ENCODE data around the gene ULBP2. TPM values are rescaled to one million over a fixed set of nuclear protein-coding genes. Genes with fewer than 3 reads are reported as not detected.
A peak's percentile ranks its signal among the peaks of the same experiment; 100 is the strongest.
"Not testable (repeated sequence)": the region's sequence is repeated elsewhere in the genome, so short reads cannot be mapped to it uniquely, and the experiment has no call there.

Gene ULBP2
- total and polyA plus RNA-seq, 5 donors from 2014 or later: 0.13 to 9.7 TPM; not detected in 3

GRCh38 chr6:149934249-149935156 lies 7.3 kb upstream of the ULBP2 start:
- Mint-ChIP-seq H3K27ac (peak overlapping the region in 1 of 3 donors; percentile 65), H3K9me3 (peaks cover 0 to 2% (median 0%) of the 10 kb centered on the region in 7 donors), H3K4me3 (no peak overlapping the region), H3K36me3 (no peaks in the 10 kb centered on the region), H3K27me3 (peaks cover 90% of the 10 kb centered on the region), H3K4me1 (peaks cover 0 to 24% (median 9%) of the 10 kb centered on the region in 4 donors)
- Histone ChIP-seq H3K27me3 (ENCODE audit: control insufficient read depth, insufficient read depth, low read length) (peaks cover 55% of the 10 kb centered on the region), H3K27ac (ENCODE audit: insufficient read depth, low read length, poor library complexity, severe bottlenecking) (no peak overlapping the region), H3K36me3 (ENCODE audit: control insufficient read depth, insufficient read depth, low read length) (no peaks in the 10 kb centered on the region), H3K4me3 (ENCODE audit: low read depth, low read length) (no peak overlapping the region), H3K9me3 (ENCODE audit: control insufficient read depth in 2 of 2, low read length in 2 of 2) (no peaks in the 10 kb centered on the region), H3K4me1 (ENCODE audit: control insufficient read depth, insufficient read depth, low read length, poor library complexity, severe bottlenecking) (peaks cover 19% of the 10 kb centered on the region)
- ATAC-seq (ENCODE audit: low read depth in 2 of 2): peak; percentile 57 to 71
- DNase-seq: peak; percentile 53 to 79 (median 71)

GRCh38 chr6:149935246-149935645 lies 6.6 kb upstream of the ULBP2 start:
- H3K36me3 ChIP-seq (ENCODE audit: control insufficient read depth, insufficient read depth, low read length): no peaks in the 10 kb centered on the region
- H3K4me1 ChIP-seq (ENCODE audit: control insufficient read depth, insufficient read depth, low read length, poor library complexity, severe bottlenecking): peaks cover 19% of the 10 kb centered on the region
- no peak overlapping the region for H3K27ac Mint-ChIP-seq
- H3K4me3 ChIP-seq (ENCODE audit: low read depth, low read length): no peak overlapping the region
- H3K27me3 Mint-ChIP-seq: peaks cover 90% of the 10 kb centered on the region
- H3K4me3 Mint-ChIP-seq: no peak overlapping the region
- peaks cover 0 to 2% (median 0%) of the 10 kb centered on the region in 7 donors for H3K9me3 Mint-ChIP-seq
- H3K4me1 Mint-ChIP-seq: peaks cover 0 to 30% (median 13%) of the 10 kb centered on the region in 4 donors
- ATAC-seq (ENCODE audit: low read depth in 2 of 2): no peak
- H3K27ac ChIP-seq (ENCODE audit: insufficient read depth, low read length, poor library complexity, severe bottlenecking): no peak overlapping the region
- H3K36me3 Mint-ChIP-seq: no peaks in the 10 kb centered on the region
- no peaks in the 10 kb centered on the region for H3K9me3 ChIP-seq (ENCODE audit: control insufficient read depth in 2 of 2, low read length in 2 of 2)
- peaks cover 59% of the 10 kb centered on the region for H3K27me3 ChIP-seq (ENCODE audit: control insufficient read depth, insufficient read depth, low read length)
- no peak for DNase-seq

GRCh38 chr6:149935668-149936067 lies 6.1 kb upstream of the ULBP2 start:
- no peak for DNase-seq
- no peak for ATAC-seq (ENCODE audit: low read depth in 2 of 2)
- Mint-ChIP-seq H3K27ac (no peak overlapping the region), H3K36me3 (no peaks in the 10 kb centered on the region), H3K4me1 (peaks cover 0 to 34% (median 13%) of the 10 kb centered on the region in 4 donors), H3K27me3 (peaks cover 90% of the 10 kb centered on the region), H3K9me3 (peaks cover 0 to 2% (median 0%) of the 10 kb centered on the region in 7 donors), H3K4me3 (no peak overlapping the region)
- Histone ChIP-seq H3K4me3 (ENCODE audit: low read depth, low read length) (no peak overlapping the region), H3K27me3 (ENCODE audit: control insufficient read depth, insufficient read depth, low read length) (peaks cover 61% of the 10 kb centered on the region), H3K36me3 (ENCODE audit: control insufficient read depth, insufficient read depth, low read length) (no peaks in the 10 kb centered on the region), H3K9me3 (ENCODE audit: control insufficient read depth in 2 of 2, low read length in 2 of 2) (no peaks in the 10 kb centered on the region), H3K4me1 (ENCODE audit: control insufficient read depth, insufficient read depth, low read length, poor library complexity, severe bottlenecking) (peaks cover 21% of the 10 kb centered on the region), H3K27ac (ENCODE audit: insufficient read depth, low read length, poor library complexity, severe bottlenecking) (no peak overlapping the region)

GRCh38 chr6:149936743-149937142 lies 5.1 kb upstream of the ULBP2 start:
- Histone ChIP-seq H3K27ac (ENCODE audit: insufficient read depth, low read length, poor library complexity, severe bottlenecking) (no peak overlapping the region), H3K4me3 (ENCODE audit: low read depth, low read length) (no peak overlapping the region), H3K9me3 (ENCODE audit: control insufficient read depth in 2 of 2, low read length in 2 of 2) (no peaks in the 10 kb centered on the region), H3K27me3 (ENCODE audit: control insufficient read depth, insufficient read depth, low read length) (peaks cover 56% of the 10 kb centered on the region), H3K36me3 (ENCODE audit: control insufficient read depth, insufficient read depth, low read length) (no peaks in the 10 kb centered on the region), H3K4me1 (ENCODE audit: control insufficient read depth, insufficient read depth, low read length, poor library complexity, severe bottlenecking) (peaks cover 31% of the 10 kb centered on the region)
- no peak overlapping the region for H3K27ac Mint-ChIP-seq
- peaks cover 89% of the 10 kb centered on the region for H3K27me3 Mint-ChIP-seq
- ATAC-seq (ENCODE audit: low read depth in 2 of 2) (no peak), DNase-seq (no peak)
- peaks cover 0 to 42% (median 17%) of the 10 kb centered on the region in 4 donors for H3K4me1 Mint-ChIP-seq
- H3K4me3 Mint-ChIP-seq: no peak overlapping the region
- peaks cover 0 to 3% (median 0%) of the 10 kb centered on the region in 7 donors for H3K9me3 Mint-ChIP-seq
- no peaks in the 10 kb centered on the region for H3K36me3 Mint-ChIP-seq

- not testable (repeated sequence) for H3K36me3 ChIP-seq (ENCODE audit: control insufficient read depth, insufficient read depth, low read length); H3K27ac Mint-ChIP-seq; DNase-seq; H3K27ac ChIP-seq (ENCODE audit: insufficient read depth, low read length, poor library complexity, severe bottlenecking); H3K4me3 ChIP-seq (ENCODE audit: low read depth, low read length); H3K36me3 Mint-ChIP-seq; H3K9me3 ChIP-seq (ENCODE audit: control insufficient read depth in 2 of 2, low read length in 2 of 2); ATAC-seq (ENCODE audit: low read depth in 2 of 2); H3K9me3 Mint-ChIP-seq
- peak overlapping the region in 2 of 4 donors; percentile 82 to 83 for H3K4me3 Mint-ChIP-seq
- peaks cover 0 to 52% (median 19%) of the 10 kb centered on the region in 4 donors for H3K4me1 Mint-ChIP-seq
- H3K4me1 ChIP-seq (ENCODE audit: control insufficient read depth, insufficient read depth, low read length, poor library complexity, severe bottlenecking): peaks cover 39% of the 10 kb centered on the region
- peaks cover 54% of the 10 kb centered on the region for H3K27me3 ChIP-seq (ENCODE audit: control insufficient read depth, insufficient read depth, low read length)
- H3K27me3 Mint-ChIP-seq: peaks cover 91% of the 10 kb centered on the region
Observed at GRCh38 chr6:149938013-149938570, 3.7 kb upstream of the ULBP2 start.

GRCh38 chr6:149938571-149939355 lies 3.1 kb upstream of the ULBP2 start:
- Histone ChIP-seq H3K4me1 (ENCODE audit: control insufficient read depth, insufficient read depth, low read length, poor library complexity, severe bottlenecking) (peaks cover 39% of the 10 kb centered on the region), H3K27ac (ENCODE audit: insufficient read depth, low read length, poor library complexity, severe bottlenecking) (peak overlapping the region; percentile 14), H3K36me3 (ENCODE audit: control insufficient read depth, insufficient read depth, low read length) (no peaks in the 10 kb centered on the region), H3K27me3 (ENCODE audit: control insufficient read depth, insufficient read depth, low read length) (peaks cover 49% of the 10 kb centered on the region), H3K4me3 (ENCODE audit: low read depth, low read length) (peak overlapping the region; percentile 57), H3K9me3 (ENCODE audit: control insufficient read depth in 2 of 2, low read length in 2 of 2) (no peaks in the 10 kb centered on the region)
- no peaks in the 10 kb centered on the region for H3K36me3 Mint-ChIP-seq
- H3K4me1 Mint-ChIP-seq: peaks cover 0 to 52% (median 20%) of the 10 kb centered on the region in 4 donors
- peak; percentile 46 to 71 (median 52) for DNase-seq
- H3K27me3 Mint-ChIP-seq: peaks cover 84% of the 10 kb centered on the region
- H3K9me3 Mint-ChIP-seq: peaks cover 0 to 3% (median 0%) of the 10 kb centered on the region in 7 donors
- peak overlapping the region in 1 of 3 donors; percentile 91 for H3K27ac Mint-ChIP-seq
- peak in 1 of 2 donors; percentile 5 for ATAC-seq (ENCODE audit: low read depth in 2 of 2)
- peak overlapping the region; percentile 78 to 83 (median 82) for H3K4me3 Mint-ChIP-seq

GRCh38 chr6:149939356-149939648 lies 2.5 kb upstream of the ULBP2 start:
- Histone ChIP-seq H3K4me1 (ENCODE audit: control insufficient read depth, insufficient read depth, low read length, poor library complexity, severe bottlenecking) (peaks cover 39% of the 10 kb centered on the region), H3K27me3 (ENCODE audit: control insufficient read depth, insufficient read depth, low read length) (peaks cover 48% of the 10 kb centered on the region)
- H3K4me3 Mint-ChIP-seq: peak overlapping the region; percentile 78 to 83 (median 82)

More at GRCh38 chr6:149939356-149939648, 2.5 kb upstream of the ULBP2 start:
- Histone ChIP-seq H3K27ac (ENCODE audit: insufficient read depth, low read length, poor library complexity, severe bottlenecking) (no peak overlapping the region), H3K36me3 (ENCODE audit: control insufficient read depth, insufficient read depth, low read length) (no peaks in the 10 kb centered on the region), H3K4me3 (ENCODE audit: low read depth, low read length) (peak overlapping the region; percentile 57), H3K9me3 (ENCODE audit: control insufficient read depth in 2 of 2, low read length in 2 of 2) (no peaks in the 10 kb centered on the region)
- DNase-seq (no peak), ATAC-seq (ENCODE audit: low read depth in 2 of 2) (no peak)
- H3K36me3 Mint-ChIP-seq: no peaks in the 10 kb centered on the region
- peak overlapping the region in 1 of 3 donors; percentile 91 for H3K27ac Mint-ChIP-seq
- H3K4me1 Mint-ChIP-seq: peaks cover 0 to 50% (median 18%) of the 10 kb centered on the region in 4 donors
- peaks cover 79% of the 10 kb centered on the region for H3K27me3 Mint-ChIP-seq
- peaks cover 0 to 3% (median 0%) of the 10 kb centered on the region in 7 donors for H3K9me3 Mint-ChIP-seq

Data from CD4-positive, CD25-positive, alpha-beta regulatory T cell (primary cell).